Measurements from ENCODE around the gene PPIP5K1. TPM values are rescaled to one million over a fixed set of nuclear protein-coding genes. Genes with fewer than 3 reads are reported as not detected.
"Not testable (repeated sequence)": the region's sequence is repeated elsewhere in the genome, so short reads cannot be mapped to it uniquely, and the experiment has no call there.

The PPIP5K1 gene
- total RNA-seq, 1 donor from 2014 or later, result 60.0 TPM

DNA sequence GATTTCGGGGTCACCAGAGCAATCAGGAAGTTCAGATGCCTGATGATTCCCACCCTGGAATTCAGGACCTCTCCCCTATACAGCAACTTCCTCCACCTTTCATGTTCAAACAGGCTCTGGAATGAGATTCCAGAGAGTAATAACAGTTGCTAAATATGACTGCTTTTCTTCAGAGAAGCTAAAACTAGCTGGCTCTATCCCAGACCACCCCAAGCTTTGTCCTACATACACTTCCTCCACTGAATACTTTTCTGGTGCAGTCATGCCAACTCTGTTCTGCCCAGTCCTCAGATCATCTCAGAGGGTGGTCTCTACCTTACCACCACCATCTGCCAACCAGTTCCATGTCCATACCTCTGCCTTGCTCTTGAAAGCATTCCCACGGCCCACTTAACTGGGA is 23.4 kb downstream of the PPIP5K1 start:
- DNase-seq; H3K27me3 Mint-ChIP-seq; intact Hi-C loops (cut with micrococcal nuclease); H3K9me3 Mint-ChIP-seq; H3K4me3 Mint-ChIP-seq; H3K36me3 Mint-ChIP-seq (ENCODE audit: low read depth); H3K4me1 Mint-ChIP-seq; H3K27ac Mint-ChIP-seq: not testable (repeated sequence)

DNA sequence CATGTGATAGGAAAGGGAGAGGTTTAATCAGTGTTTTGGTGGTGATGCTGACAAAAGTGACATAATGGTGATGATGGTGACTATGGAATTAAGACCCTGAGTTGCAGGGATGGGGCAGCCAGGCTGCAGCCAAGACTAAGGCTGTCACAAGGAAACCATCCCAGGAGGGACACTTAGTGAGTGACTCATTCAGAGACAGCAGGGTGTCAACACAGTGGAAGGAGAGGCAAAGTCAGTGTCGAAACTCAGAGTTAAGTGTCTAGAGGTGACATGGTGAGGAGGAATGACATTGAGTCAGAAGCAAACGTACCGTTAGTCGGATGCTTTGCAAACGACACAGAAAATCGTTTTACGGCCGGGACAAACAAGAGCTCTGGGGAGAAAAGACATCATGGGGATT is 26.2 kb downstream of the PPIP5K1 start:
- H3K4me3 Mint-ChIP-seq; H3K4me1 Mint-ChIP-seq; H3K9me3 Mint-ChIP-seq; intact Hi-C loops (cut with micrococcal nuclease); H3K27me3 Mint-ChIP-seq; H3K36me3 Mint-ChIP-seq (ENCODE audit: low read depth); H3K27ac Mint-ChIP-seq; DNase-seq: not testable (repeated sequence)

DNA sequence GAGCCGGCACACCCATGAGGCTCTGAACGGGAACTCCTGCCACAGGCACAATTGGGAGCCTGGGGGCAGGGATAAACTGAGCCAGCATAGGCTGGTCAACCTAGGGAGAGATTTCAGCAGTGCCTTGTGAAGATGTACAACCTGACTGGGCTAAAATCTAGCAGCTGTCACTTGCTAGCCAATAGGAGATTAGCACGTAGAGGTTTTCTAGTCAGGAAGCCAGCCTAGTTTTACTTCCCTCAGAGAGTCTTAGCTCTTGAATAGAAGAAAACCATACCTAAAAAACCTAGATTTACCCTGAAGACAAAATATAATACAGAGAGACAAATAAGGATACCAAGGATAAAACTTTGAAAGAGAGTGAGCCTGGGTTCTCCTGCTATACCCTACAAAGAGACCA is 27.3 kb downstream of the PPIP5K1 start:
- H3K4me1 Mint-ChIP-seq; H3K27ac Mint-ChIP-seq; DNase-seq; H3K4me3 Mint-ChIP-seq; intact Hi-C loops (cut with micrococcal nuclease); H3K36me3 Mint-ChIP-seq (ENCODE audit: low read depth); H3K9me3 Mint-ChIP-seq; H3K27me3 Mint-ChIP-seq: not testable (repeated sequence)

DNA sequence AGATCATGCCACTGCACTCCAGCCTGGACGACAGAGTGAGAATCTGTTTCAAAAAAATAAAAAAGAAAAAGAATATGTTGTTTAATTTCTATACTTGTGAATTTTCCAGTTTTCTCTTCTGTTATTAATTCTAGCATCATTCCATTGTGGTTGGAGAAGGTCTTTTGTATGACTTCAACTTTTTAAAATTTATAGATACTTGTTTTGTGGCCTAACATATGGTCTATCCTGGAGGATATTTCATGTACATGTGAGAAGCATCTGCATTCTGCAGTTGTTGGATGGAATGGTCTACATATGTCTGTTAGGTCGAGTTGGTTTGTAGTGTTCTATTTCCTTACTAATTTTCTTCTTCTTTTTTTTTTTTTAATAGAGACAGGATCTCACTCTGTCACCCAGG is 37.0 kb downstream of the PPIP5K1 start:
- Mint-ChIP-seq H3K27ac (no peak overlapping the region), H3K9me3 (no peaks in the 10 kb centered on the region), H3K4me1 (no peaks in the 10 kb centered on the region), H3K36me3 (ENCODE audit: low read depth) (peaks cover 2% of the 10 kb centered on the region), H3K4me3 (no peak overlapping the region), H3K27me3 (no peaks in the 10 kb centered on the region)
- no peak for DNase-seq
- intact Hi-C loops (cut with micrococcal nuclease), result no loop called here

DNA sequence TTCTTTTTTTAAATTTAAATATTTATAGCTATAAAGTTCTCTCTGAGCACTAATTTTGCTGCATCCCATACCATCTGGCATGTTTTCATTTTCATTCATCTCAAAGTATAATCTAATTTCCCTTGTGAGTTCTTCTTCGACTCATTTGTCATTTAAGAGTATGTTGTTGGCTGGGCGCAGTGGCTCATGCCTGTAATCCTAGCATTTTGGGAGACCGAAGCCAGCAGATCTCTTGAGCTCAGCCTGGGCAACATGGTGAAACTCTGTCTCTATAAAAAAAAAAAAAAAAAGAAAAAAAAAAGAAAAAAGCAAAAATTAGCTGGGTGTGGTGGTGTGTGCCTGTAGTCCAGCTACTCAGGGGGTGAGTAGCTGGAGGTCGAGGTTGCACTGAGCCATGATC is 37.8 kb downstream of the PPIP5K1 start:
- Mint-ChIP-seq H3K4me3 (no peak overlapping the region), H3K27ac (no peak overlapping the region), H3K9me3 (no peaks in the 10 kb centered on the region), H3K4me1 (no peaks in the 10 kb centered on the region), H3K36me3 (ENCODE audit: low read depth) (peaks cover 8% of the 10 kb centered on the region), H3K27me3 (no peaks in the 10 kb centered on the region)
- no peak for DNase-seq
- intact Hi-C loops (cut with micrococcal nuclease), result no loop called here

DNA sequence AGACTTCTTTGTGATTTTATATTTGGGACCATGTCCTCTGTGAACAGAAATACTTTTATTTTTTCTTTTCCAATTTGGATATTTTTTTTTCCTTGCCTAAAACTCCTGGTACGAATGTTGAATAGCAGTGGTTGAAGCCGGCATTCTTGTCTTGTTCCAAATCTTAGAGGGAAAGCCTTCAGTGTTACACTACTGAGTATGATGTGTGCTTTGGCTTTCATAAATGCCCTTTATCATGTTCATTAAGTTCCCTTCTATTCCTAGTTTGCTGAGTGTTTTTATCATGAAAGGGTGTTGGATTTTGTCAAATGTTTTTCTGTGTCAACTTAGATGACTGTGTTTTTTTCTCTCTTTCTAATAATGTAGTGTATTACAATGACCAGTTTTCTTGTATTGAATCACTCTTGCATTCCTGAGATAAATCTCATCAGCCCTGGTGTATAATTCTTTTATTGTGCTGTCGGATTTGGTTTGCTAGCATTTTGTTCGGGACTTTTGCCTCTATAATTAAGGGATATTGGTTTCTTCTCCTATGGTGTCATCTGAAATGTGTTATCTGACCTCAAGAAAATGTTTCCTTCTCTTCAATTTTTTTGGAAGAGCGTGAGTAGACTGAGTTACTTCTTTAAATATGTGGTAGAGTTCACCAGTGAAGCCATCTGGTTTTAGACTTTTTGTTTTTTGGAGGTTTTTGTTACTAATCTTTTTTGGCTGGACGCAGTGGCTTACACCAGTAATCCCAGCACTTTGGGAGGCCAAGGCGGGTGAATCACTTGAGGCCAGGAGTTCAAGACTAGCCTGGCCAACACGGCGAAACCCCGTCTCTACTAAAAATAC is 39.3 kb downstream of the PPIP5K1 start:
- no peaks in the 10 kb centered on the region for H3K4me1 Mint-ChIP-seq
- intact Hi-C loops (cut with micrococcal nuclease), result no loop called here
- H3K27ac Mint-ChIP-seq, result no peak overlapping the region
- H3K4me3 Mint-ChIP-seq, result no peak overlapping the region
- peaks cover 8% of the 10 kb centered on the region for H3K36me3 Mint-ChIP-seq (ENCODE audit: low read depth)
- H3K9me3 Mint-ChIP-seq, result no peaks in the 10 kb centered on the region
- DNase-seq, result no peak
- H3K27me3 Mint-ChIP-seq, result no peaks in the 10 kb centered on the region

DNA sequence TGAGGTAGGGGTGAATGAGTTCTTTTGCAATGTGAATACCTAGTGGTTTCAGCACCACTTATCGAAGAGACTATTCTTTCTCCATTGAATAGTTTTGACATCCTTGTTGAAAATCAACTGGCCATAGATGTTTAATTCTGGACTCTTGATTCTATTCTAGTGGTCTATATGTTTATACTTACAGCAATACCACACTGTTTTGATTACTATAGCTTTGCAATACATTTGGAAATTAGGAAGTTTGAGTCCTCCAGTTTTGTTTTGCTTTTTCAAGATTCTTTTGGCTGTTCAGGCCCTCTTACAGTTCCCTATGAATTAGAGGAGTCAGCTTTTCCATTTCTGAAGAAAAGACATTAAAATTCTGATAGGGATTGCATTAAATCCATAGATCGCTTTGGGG is 42.5 kb downstream of the PPIP5K1 start:
- intact Hi-C loops (cut with micrococcal nuclease), result no loop called here
- H3K4me1 Mint-ChIP-seq, result no peaks in the 10 kb centered on the region

DNA sequence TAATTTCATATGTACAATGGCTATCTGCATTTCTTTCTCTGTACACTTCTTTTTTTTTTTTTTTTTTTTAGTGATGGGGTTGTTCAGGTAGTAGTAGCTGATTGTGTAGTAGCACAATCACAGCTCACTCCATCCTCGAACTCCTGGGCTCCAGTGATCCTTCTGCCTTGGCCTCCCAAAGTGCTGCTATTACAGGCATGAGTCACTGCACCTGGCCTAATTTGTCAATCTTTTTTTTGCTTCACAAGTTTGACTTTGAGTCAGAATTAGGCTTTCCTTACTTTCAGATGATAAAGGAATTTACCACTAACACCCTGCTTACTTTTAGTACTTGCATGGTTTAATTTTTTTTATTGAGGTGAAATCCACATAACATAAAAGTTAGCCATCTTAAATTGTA is 44.6 kb downstream of the PPIP5K1 start:
- intact Hi-C loops (cut with micrococcal nuclease), result no loop called here
- H3K9me3 Mint-ChIP-seq, result no peaks in the 10 kb centered on the region
- no peak for DNase-seq
- H3K4me3 Mint-ChIP-seq, result no peak overlapping the region
- no peaks in the 10 kb centered on the region for H3K27me3 Mint-ChIP-seq
- no peak overlapping the region for H3K27ac Mint-ChIP-seq
- peaks cover 4% of the 10 kb centered on the region for H3K4me1 Mint-ChIP-seq
- H3K36me3 Mint-ChIP-seq (ENCODE audit: low read depth), result peaks cover 8% of the 10 kb centered on the region

More for the DNA sequence above, 42.5 kb downstream of the PPIP5K1 start:
- Mint-ChIP-seq H3K27ac (no peak overlapping the region), H3K9me3 (no peaks in the 10 kb centered on the region), H3K4me3 (no peak overlapping the region), H3K27me3 (no peaks in the 10 kb centered on the region), H3K36me3 (ENCODE audit: low read depth) (peaks cover 8% of the 10 kb centered on the region)
- no peak for DNase-seq

DNA sequence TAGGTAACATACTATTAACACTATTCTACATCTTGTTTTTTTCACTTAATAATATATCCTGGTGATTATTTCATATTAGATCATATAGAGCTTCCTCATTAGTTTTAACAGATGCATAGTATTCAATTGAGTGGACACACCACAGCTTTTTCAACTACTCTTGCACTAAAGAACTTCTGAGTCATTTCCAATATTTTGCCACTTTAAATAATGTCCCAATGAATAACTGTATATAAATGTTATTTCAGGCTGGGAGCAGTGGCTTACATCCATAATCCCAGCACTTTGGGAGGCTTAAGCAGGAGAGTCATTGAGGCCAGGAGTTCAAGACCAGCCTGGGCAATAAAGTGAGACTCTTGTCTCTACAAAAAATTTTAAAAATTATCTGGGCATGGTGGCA is 45.7 kb downstream of the PPIP5K1 start:
- Mint-ChIP-seq H3K9me3 (no peaks in the 10 kb centered on the region), H3K27ac (no peak overlapping the region), H3K27me3 (no peaks in the 10 kb centered on the region), H3K4me3 (no peak overlapping the region), H3K36me3 (ENCODE audit: low read depth) (peaks cover 8% of the 10 kb centered on the region), H3K4me1 (peaks cover 4% of the 10 kb centered on the region)
- DNase-seq, result no peak
- intact Hi-C loops (cut with micrococcal nuclease), result no loop called here

DNA sequence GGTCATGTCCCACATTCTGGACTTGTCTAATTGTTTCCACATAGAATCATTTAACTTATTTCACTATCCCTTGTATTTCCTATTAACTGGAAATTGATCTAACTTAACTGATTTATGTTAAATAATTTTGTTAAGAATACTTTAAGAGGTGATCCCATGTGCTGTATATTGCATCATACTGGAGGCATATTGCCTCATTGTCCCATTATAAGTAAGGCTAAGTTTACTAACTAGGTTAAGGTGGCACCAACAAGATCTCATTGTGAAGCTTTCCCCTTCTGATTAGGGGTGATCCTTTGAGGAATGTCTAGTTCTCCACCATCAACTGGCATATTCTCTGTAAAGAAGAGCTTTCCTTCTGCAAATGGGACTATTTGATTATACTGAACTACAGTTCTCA is 48.2 kb downstream of the PPIP5K1 start:
- Mint-ChIP-seq H3K27me3 (no peaks in the 10 kb centered on the region), H3K4me1 (peaks cover 4% of the 10 kb centered on the region), H3K9me3 (no peaks in the 10 kb centered on the region), H3K4me3 (no peak overlapping the region), H3K27ac (no peak overlapping the region), H3K36me3 (ENCODE audit: low read depth) (no peaks in the 10 kb centered on the region)
- intact Hi-C loops (cut with micrococcal nuclease), result no loop called here
- no peak for DNase-seq

DNA sequence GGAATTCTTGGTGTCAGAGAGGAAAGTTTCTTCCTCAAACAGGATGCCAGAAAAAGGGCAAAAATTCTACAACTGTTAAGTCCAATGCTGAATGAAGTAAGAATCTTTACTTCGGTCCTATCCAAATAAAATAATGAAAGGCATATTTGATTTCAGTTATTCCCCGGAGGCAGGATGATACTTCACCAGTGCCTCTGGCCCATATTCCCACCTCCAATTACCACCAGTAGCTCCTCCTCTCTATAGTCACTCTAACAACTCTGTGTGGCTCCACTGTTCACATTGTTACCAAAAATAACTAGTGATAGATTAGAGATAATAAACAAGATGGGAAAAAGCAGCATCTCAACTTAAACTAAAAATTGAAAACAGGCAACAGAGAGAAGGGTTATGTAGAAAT is 51.9 kb downstream of the PPIP5K1 start:
- Mint-ChIP-seq H3K27me3 (no peaks in the 10 kb centered on the region), H3K4me1 (peaks cover 4% of the 10 kb centered on the region)
- intact Hi-C loops (cut with micrococcal nuclease), result no loop called here

DNA sequence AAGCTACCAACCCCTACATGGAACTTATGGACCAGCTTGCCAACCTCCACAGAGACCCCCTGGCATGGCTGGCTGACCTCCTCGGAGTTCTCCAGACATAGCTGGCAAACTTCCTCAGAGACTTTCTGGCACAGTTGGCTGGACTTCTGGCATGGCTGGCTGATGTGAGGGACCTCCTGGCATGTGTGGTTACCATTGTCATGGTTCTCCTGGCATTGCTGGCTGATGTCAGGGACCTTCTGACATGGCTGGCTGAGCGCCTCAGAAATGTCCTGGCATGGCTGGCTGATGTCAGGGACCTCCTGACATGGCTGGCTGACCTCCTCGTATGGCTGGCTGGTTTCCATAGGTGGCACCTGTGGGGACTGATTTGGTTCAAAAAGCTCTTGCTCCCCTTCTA is 55.1 kb downstream of the PPIP5K1 start:
- no peaks in the 10 kb centered on the region for H3K9me3 Mint-ChIP-seq
- no peaks in the 10 kb centered on the region for H3K27me3 Mint-ChIP-seq
- H3K36me3 Mint-ChIP-seq (ENCODE audit: low read depth), result peaks cover 2% of the 10 kb centered on the region
- H3K4me1 Mint-ChIP-seq, result no peaks in the 10 kb centered on the region
- intact Hi-C loops (cut with micrococcal nuclease), result no loop called here
- DNase-seq, result no peak
- H3K4me3 Mint-ChIP-seq, result no peak overlapping the region
- no peak overlapping the region for H3K27ac Mint-ChIP-seq

More for the DNA sequence above, 51.9 kb downstream of the PPIP5K1 start:
- Mint-ChIP-seq H3K9me3 (no peaks in the 10 kb centered on the region), H3K27ac (no peak overlapping the region), H3K4me3 (no peak overlapping the region), H3K36me3 (ENCODE audit: low read depth) (peaks cover 2% of the 10 kb centered on the region)
- no peak for DNase-seq

DNA sequence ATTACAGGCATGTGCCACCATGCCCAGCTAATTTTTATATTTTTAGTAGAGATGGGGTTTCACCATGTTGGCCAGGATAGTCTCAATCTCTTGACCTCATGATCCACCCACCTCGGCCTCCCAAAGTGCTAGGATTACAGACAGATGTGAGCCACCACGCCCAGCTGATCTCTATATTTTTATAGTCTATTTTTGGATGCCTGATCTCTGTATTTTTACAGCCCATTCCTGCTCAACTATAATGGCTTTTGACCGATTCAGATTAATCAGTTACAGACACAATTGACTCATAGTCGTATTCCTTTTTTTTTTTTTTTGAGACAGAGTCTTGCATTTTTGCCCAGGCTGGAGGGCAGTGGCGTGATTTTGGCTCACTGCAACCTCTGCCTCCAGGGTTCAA is 57.2 kb downstream of the PPIP5K1 start:
- not testable (repeated sequence) for H3K27ac Mint-ChIP-seq

DNA sequence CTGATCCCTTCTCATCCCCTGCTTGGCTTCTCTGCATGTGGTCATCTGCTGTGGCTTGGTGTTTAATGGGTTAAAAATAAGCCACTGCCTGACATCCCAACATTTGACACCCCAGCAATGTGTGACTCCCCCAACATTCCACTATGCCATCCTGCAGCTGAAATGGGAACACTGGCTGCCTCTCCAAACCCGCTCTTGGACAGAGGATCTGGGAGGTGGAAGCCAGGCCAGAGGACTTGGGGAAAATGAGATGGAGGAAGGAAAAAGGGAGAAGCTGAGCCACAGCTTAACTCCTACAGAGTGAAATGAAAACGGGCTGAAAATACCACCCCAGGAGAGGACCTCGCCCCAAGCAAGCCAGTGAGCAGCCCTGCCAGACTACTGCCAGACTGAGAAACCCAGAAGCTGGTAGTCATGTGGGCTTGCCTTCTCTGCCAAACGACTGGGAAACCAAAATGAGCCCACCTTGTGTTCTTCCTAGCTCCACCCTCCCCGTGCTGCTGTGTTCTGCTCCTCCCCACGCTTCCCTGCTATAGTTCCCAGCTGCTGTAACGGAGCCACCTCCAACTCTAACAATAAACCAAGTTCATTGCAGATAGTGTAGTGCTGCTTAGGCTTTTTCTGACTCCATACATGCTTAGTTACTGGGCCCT is 58.9 kb downstream of the PPIP5K1 start:
- Mint-ChIP-seq H3K36me3 (ENCODE audit: low read depth) (peaks cover 2% of the 10 kb centered on the region), H3K9me3 (no peaks in the 10 kb centered on the region), H3K27me3 (no peaks in the 10 kb centered on the region), H3K4me1 (peaks cover 3% of the 10 kb centered on the region), H3K4me3 (no peak overlapping the region), H3K27ac (no peak overlapping the region)
- no peak for DNase-seq
- intact Hi-C loops (cut with micrococcal nuclease), result no loop called here

More for the DNA sequence above, 57.2 kb downstream of the PPIP5K1 start:
- intact Hi-C loops (cut with micrococcal nuclease); DNase-seq; H3K4me1 Mint-ChIP-seq; H3K4me3 Mint-ChIP-seq; H3K9me3 Mint-ChIP-seq; H3K27me3 Mint-ChIP-seq; H3K36me3 Mint-ChIP-seq (ENCODE audit: low read depth): not testable (repeated sequence)
